Natural killer cell (primary cell): ENCODE measurements around the gene ARPP21. TPM values are rescaled to one million over a fixed set of nuclear protein-coding genes. Genes with fewer than 3 reads are reported as not detected.

Source experiments
- ATAC-seq, 3 donors: fragments of 150-1000 bp in 2 of 3; fragments of 200-7000 bp in 1 of 3; cut with Tn5 transposase; 1 replicate in 1 of 3; 2 replicates in 2 of 3; pipeline ENCODE4 v1.10.0; 2021; ENCODE audit warnings: mild to moderate bottlenecking in 2 of 3, moderate library complexity in 2 of 3
- DNase-seq, 2 donors: peaks; one replicate each; pipeline versions ENCODE4 v3.0.0 to v3.0.0-alpha.2; 2013 to 2021; ENCODE audit warnings: mixed read lengths in 1 of 2
- H3K27ac ChIP-seq: one replicate; pipeline ENCODE4 v1.5.1; 2013; ENCODE audit warnings: mild to moderate bottlenecking, low read length
- H3K27me3 ChIP-seq: one replicate; pipeline ENCODE4 v1.6.1; 2013; ENCODE audit warnings: low read length; ENCODE audit not compliant: control insufficient read depth, insufficient read depth
- H3K36me3 ChIP-seq: one replicate; pipeline ENCODE4 v1.6.1; 2013; ENCODE audit warnings: low read length; ENCODE audit not compliant: control insufficient read depth, insufficient read depth
- H3K4me1 ChIP-seq: one replicate; pipeline ENCODE4 v1.6.1; 2013; ENCODE audit warnings: low read length; ENCODE audit not compliant: control insufficient read depth, insufficient read depth
- H3K4me3 ChIP-seq: one replicate; pipeline ENCODE4 v1.5.1; 2013; ENCODE audit warnings: low read length
- H3K9me3 ChIP-seq: one replicate; pipeline ENCODE4 v1.6.1; 2013; ENCODE audit warnings: low read length; ENCODE audit not compliant: control insufficient read depth, insufficient read depth
- H3K27ac Mint-ChIP-seq, 2 donors: one replicate each; pipeline ENCODE4 v1.8.0; 2022; ENCODE audit warnings: mild to moderate bottlenecking in 2 of 2, mixed read lengths in 2 of 2, moderate library complexity in 1 of 2
- H3K27me3 Mint-ChIP-seq, 2 donors: one replicate each; pipeline ENCODE4 v1.8.0; 2022; ENCODE audit warnings: low read depth in 2 of 2, mixed read lengths in 2 of 2
- H3K36me3 Mint-ChIP-seq: one replicate; pipeline ENCODE4 v1.8.0; 2022; ENCODE audit warnings: mixed read lengths
- H3K4me1 Mint-ChIP-seq, 2 donors: one replicate each; pipeline ENCODE4 v1.8.0; 2022; ENCODE audit warnings: mixed read lengths in 2 of 2
- H3K4me3 Mint-ChIP-seq: one replicate; pipeline ENCODE4 v1.8.0; 2022; ENCODE audit warnings: mild to moderate bottlenecking, moderate library complexity, mixed read lengths
- H3K9me3 Mint-ChIP-seq, 2 donors: one replicate each; pipeline ENCODE4 v1.8.0; 2022; ENCODE audit warnings: mixed read lengths in 2 of 2
- CTCF ChIP-seq: fragments of 200-600 bp; IDR thresholded peaks from one replicate; pipeline ENCODE4 v1.8.0; 2022; ENCODE audit warnings: antibody characterized with exemption
- WGBS: methylation state at CpG from one replicate; pipeline ENCODE4 v1.1.7; 2013; ENCODE audit warnings: missing lambda C conversion rate; ENCODE audit not compliant: insufficient coverage; 5-methylcytosine and 5-hydroxymethylcytosine counted together
- intact Hi-C: fragments of 100-400 bp; cut with micrococcal nuclease; formaldehyde crosslinking; loops from one replicate; pipeline ENCODE4 v1.14.2; 2022
- total RNA-seq, 4 donors: library from RNA; stranded (reverse); fragments of 120-200 nt in 1 of 4; gene quantifications; one replicate each; pipeline versions ENCODE4 v1.2.3 to v1.2.4, GENCODE V29; 2013 to 2022

ARPP21 gene
- total RNA-seq, 3 donors from 2014 or later (not counting 1 experiment from before 2014, with no cell fraction given) = not detected

DNA sequence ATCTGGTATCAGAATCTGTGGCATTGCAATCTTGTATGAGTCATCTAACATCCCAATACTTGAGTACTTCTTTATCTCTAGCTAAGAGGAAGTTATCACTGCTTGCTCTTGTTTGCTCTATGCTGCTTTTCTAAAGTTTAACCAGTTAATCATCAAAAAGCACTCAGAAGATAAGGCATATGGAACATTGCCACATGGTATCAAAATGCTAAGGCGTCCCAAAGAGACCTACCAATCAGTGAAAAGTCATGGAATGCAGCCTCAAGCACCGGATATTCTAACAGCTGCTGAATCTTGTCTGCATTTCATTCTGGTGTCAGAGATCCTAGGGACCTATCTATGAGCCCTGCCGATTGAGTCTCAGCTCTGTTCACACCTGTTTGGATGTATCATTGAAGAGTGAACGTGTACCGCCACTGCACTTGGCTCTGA lies 192.8 kb downstream of the ARPP21 start:
- no peaks in the 10 kb centered on the region for H3K4me1 Mint-ChIP-seq
- H3K9me3 Mint-ChIP-seq = peaks cover 15 to 27% of the 10 kb centered on the region in 2 donors
- 93% methylated on average over 5 of the region's 5 CpGs for WGBS
- H3K27ac Mint-ChIP-seq = no peak overlapping the region
- Histone ChIP-seq H3K9me3 (no peaks in the 10 kb centered on the region), H3K4me1 (no peaks in the 10 kb centered on the region), H3K27ac (no peak overlapping the region), H3K27me3 (no peaks in the 10 kb centered on the region), H3K36me3 (no peaks in the 10 kb centered on the region), H3K4me3 (no peak overlapping the region)
- H3K36me3 Mint-ChIP-seq = no peaks in the 10 kb centered on the region
- TF ChIP-seq CTCF = no peak
- no peaks in the 10 kb centered on the region for H3K27me3 Mint-ChIP-seq
- DNase-seq (no peak), ATAC-seq (no peak)
- H3K4me3 Mint-ChIP-seq = no peak overlapping the region
- intact Hi-C loops = no loop called here
